IPS-18c (cell line): ENCODE measurements around the gene ZBTB44.
"Not testable (repeated sequence)": the region's sequence is repeated elsewhere in the genome, so short reads cannot be mapped to it uniquely, and the experiment has no call there.

ENCODE experiments used
- H3K4me3 ChIP-seq: 2 replicates; pipeline ENCODE4 v1.7.0; 2013; ENCODE audit warnings: low read depth, mild to moderate bottlenecking, low read length, moderate library complexity; ENCODE audit not compliant: insufficient read depth
- H3K9me3 ChIP-seq: one replicate; pipeline ENCODE4 v1.6.1; 2013; ENCODE audit warnings: mild to moderate bottlenecking, low read length, moderate library complexity; ENCODE audit not compliant: control insufficient read depth, insufficient read depth

ZBTB44 gene

GRCh38 chr11:130234315-130234714 is 80.4 kb downstream of the ZBTB44 start:
- Histone ChIP-seq H3K9me3 (no peaks in the 10 kb centered on the region), H3K4me3 (no peak overlapping the region)

DNA sequence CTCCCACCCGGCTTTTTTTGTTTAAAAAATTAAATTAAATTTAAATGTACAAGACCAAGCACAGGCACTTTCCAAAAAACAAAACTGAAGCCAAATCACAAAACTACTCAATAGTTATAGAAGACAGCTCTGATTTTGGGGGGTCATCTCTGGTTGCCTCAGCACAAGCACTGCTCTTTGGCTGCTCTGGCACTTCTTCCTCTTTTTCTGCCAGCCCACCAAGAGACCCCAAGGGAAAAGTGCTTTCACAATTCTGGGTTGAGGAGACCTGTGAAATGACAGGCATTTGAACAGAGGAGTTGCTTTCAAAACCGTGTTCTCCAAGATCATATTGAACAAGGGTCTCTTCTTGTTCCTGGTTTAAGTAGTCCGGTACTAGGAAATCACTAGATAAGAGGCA is 80.8 kb downstream of the ZBTB44 start:
- not testable (repeated sequence) for H3K4me3 ChIP-seq

GRCh38 chr11:130233486-130233885 is 81.2 kb downstream of the ZBTB44 start:
- H3K4me3 ChIP-seq, H3K9me3 ChIP-seq: not testable (repeated sequence)

More for the DNA sequence above, 80.8 kb downstream of the ZBTB44 start:
- not testable (repeated sequence) for H3K9me3 ChIP-seq

- Histone ChIP-seq H3K9me3 (no peaks in the 10 kb centered on the region), H3K4me3 (no peak overlapping the region)
Observed at GRCh38 chr11:130227373-130227772, 87.3 kb downstream of the ZBTB44 start.

- no peak overlapping the region for H3K4me3 ChIP-seq
- H3K9me3 ChIP-seq: no peaks in the 10 kb centered on the region
Observed at GRCh38 chr11:130223291-130223971, 91.3 kb downstream of the ZBTB44 start.

- no peaks in the 10 kb centered on the region for H3K9me3 ChIP-seq
- H3K4me3 ChIP-seq: no peak overlapping the region
Observed at GRCh38 chr11:130220311-130221035, 94.2 kb downstream of the ZBTB44 start.

- no peaks in the 10 kb centered on the region for H3K9me3 ChIP-seq
- no peak overlapping the region for H3K4me3 ChIP-seq
Observed at GRCh38 chr11:130219148-130219547, 95.6 kb downstream of the ZBTB44 start.

GRCh38 chr11:130218501-130219070 is 96.1 kb downstream of the ZBTB44 start:
- Histone ChIP-seq H3K9me3 (no peaks in the 10 kb centered on the region), H3K4me3 (no peak overlapping the region)

GRCh38 chr11:130217133-130218031 is 97.3 kb downstream of the ZBTB44 start:
- Histone ChIP-seq H3K4me3 (no peak overlapping the region), H3K9me3 (no peaks in the 10 kb centered on the region)

DNA sequence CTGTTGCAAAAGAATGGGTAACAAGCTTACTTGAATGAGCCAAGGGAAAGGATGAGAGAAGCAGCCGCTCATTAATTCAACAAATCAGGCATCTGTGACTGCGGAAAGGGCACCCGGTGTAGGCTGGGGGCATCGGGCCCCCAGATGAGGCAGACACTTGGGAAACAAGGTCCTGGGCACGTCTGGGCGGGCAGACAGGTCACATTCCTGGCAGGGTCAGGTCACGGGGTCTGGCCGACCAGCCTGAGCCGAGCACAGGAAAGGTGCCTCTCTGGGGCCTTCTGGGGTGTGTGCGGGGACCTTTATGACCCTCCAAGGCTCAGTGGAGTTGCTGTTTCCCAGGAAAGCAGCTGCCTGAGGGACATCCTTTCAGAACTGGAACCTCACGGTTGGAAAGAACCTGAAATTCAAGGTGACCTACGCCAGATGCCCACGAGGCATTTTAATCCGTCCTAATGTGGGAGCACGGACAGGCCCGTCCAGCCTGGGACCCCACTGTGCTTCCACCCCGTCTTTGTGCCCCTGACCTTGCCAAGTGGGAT is 98.1 kb downstream of the ZBTB44 start:
- Histone ChIP-seq H3K4me3 (no peak overlapping the region), H3K9me3 (no peaks in the 10 kb centered on the region)

DNA sequence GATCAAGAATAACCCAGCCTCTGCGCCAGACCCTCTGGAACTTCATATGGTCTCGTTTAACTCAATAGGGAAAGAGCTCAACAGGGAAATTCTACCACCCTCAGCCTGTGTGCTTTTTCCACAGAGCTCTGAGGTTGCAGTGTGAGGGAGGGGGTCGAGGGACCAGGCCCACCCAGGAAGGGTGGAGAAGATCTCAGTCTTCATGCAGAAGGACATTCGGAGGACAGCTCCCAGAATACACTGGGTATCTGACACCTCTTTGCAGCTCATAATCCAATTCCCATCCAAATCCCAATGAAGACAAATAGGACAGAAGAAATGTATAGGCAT is 98.5 kb downstream of the ZBTB44 start:
- Histone ChIP-seq H3K9me3 (no peaks in the 10 kb centered on the region), H3K4me3 (no peak overlapping the region)

DNA sequence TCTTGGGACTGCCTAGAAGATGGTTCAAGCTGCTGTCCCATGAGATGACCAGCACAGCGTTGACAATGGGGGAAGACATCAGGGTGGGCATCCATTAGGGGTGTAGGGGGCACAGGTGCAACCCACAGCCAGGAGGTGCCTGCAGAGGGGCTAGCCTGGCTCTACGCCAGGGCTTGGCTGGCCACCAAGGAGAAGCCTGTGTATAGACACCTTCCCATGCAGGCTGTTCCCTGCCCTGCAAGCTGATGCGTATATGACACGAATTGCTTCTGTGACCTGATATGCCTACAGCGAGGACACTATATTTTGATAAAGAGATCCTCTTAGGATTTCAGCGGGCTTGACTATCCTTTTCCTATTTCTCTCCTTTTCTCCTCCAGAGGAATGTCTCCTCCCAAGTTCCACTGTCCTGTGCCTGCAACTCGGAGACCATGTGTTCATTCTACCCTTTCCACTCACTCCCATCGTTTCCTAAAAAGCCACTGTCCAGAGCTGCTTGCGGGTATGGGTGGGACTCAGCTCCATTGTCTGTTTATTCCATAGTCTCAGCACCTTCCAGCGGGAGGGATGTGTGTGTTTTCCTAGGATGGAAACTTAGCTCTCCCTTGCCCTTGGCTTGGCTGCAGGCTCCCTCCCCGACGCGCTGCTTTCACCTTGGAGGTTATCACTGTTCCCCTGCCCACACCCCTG is 99.0 kb downstream of the ZBTB44 start:
- no peaks in the 10 kb centered on the region for H3K9me3 ChIP-seq
- no peak overlapping the region for H3K4me3 ChIP-seq

DNA sequence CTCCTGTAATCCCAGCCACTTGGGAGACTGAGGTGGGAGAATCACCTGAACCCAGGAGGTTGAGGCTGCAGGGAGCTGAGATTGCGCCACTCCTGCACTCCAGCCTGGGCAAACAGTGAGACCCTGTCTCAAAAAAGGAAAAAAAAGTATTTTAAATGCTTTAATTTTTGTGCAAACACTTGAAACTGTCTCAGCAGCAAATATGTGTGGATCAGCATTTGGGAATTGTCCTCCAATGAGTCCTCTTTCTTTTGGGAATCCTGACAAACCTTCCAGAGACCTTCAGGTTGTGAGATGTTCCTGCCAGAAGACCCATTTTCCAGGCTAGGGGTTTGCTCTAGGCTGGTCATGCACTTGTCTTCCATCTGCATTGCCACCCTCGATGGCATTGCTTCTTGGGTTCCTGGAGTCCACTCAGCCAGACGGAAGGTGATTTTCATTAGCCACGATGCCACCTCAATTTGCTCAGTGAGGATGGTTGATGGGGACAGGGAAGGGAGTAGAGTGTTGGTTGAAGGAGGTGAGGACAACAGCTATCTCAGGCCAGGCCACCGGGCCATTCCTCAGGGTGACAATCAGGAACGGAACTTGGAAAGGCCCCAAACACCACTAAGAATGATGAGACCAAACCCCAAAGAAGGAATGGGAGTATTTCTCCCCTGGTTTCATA is 99.7 kb downstream of the ZBTB44 start:
- no peak overlapping the region for H3K4me3 ChIP-seq
- no peaks in the 10 kb centered on the region for H3K9me3 ChIP-seq

DNA sequence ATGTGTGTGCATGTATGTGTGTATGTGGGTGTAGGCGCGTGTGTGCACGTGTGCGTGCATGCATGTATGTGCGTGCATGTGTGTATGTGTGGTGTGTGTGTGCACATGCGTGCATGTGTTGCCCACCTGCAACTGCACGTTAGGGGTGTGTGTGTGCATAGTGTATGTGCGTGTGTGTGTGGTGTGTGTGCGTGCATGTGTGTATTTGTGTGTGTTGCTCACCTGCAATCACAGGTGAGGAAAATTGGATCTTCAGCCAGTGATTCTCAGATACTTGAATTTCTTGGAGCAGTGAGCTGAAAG is 100.8 kb downstream of the ZBTB44 start:
- Histone ChIP-seq H3K4me3 (no peak overlapping the region), H3K9me3 (no peaks in the 10 kb centered on the region)

- H3K4me3 ChIP-seq: no peak overlapping the region
- no peaks in the 10 kb centered on the region for H3K9me3 ChIP-seq
Observed at GRCh38 chr11:130213143-130213978, 101.4 kb downstream of the ZBTB44 start.

- H3K4me3 ChIP-seq: no peak overlapping the region
- no peaks in the 10 kb centered on the region for H3K9me3 ChIP-seq
Observed at GRCh38 chr11:130212431-130212961, 102.2 kb downstream of the ZBTB44 start.
